ENCODE data around the gene HOXD1.

Gene HOXD1

DNA sequence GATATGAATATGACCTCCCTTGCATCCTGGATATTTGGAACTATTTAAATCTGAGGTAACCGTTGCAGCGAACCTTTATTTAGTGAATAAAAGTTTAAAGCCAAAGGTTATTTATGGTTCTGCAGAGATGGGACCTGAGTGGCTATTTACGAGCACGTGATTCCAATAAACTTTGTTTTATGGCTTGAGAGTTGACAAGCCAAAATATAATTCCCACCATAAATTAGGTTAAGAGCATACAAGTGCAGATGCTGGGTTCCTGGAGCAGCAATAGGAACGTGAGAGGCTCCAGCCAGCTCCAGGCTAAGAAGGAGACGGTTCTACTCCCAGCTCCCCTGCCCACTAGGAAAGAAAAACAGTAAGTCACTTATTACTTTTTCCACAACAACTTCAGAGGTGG lies 42.4 kb upstream of the HOXD1 start:
- no peaks in the 10 kb centered on the region for H4K20me1 ChIP-seq (ENCODE audit: low read depth, low read length)
- no peaks in the 10 kb centered on the region for H3K27me3 ChIP-seq (ENCODE audit: low read length)
- TF ChIP-seq, protein P1, sequence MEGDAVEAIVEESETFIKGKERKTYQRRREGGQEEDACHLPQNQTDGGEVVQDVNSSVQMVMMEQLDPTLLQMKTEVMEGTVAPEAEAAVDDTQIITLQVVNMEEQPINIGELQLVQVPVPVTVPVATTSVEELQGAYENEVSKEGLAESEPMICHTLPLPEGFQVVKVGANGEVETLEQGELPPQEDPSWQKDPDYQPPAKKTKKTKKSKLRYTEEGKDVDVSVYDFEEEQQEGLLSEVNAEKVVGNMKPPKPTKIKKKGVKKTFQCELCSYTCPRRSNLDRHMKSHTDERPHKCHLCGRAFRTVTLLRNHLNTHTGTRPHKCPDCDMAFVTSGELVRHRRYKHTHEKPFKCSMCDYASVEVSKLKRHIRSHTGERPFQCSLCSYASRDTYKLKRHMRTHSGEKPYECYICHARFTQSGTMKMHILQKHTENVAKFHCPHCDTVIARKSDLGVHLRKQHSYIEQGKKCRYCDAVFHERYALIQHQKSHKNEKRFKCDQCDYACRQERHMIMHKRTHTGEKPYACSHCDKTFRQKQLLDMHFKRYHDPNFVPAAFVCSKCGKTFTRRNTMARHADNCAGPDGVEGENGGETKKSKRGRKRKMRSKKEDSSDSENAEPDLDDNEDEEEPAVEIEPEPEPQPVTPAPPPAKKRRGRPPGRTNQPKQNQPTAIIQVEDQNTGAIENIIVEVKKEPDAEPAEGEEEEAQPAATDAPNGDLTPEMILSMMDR (IDR thresholded peaks at IDR 0.05; ENCODE audit: insufficient read depth, low read length, poor library complexity, severe bottlenecking), result no peak
- no peak for TF ChIP-seq EZH2phosphoT487 (conservative IDR thresholded peaks at IDR 0.05; ENCODE audit: low read length)

DNA sequence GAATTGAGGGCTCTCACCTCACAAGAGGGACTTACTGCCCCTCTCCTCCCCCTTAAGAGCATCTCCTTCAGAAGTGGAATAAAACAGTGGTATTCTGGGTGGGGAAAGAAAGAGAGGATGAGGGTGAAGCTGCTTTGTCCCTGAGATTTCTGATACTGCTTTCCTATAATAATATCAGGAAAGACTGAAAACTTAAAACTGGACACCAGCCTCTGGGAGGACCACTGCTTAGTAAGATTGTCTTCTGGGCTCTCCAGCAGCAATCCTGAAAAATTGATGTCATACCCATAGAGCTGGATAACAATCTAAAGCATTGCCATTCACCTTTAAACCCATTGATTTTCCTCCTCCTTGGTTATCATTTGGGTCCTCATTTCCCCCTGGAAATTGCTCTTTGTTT lies 41.8 kb upstream of the HOXD1 start:
- H3K9ac ChIP-seq (ENCODE audit: low read length), result no peak overlapping the region

More for the DNA sequence above, 42.4 kb upstream of the HOXD1 start:
- Histone ChIP-seq H3K36me3 (ENCODE audit: low read length) (no peaks in the 10 kb centered on the region), H3F3A (ENCODE audit: insufficient read depth) (no peaks in the 10 kb centered on the region), H3K9me2 (replicated peaks; ENCODE audit: insufficient read depth, low read length) (no peaks in the 10 kb centered on the region), H2AFZ (ENCODE audit: low read depth, low read length, severe bottlenecking) (no peak overlapping the region), H3K9ac (ENCODE audit: low read length) (no peak overlapping the region), H3K27ac (ENCODE audit: low read depth, low read length) (no peak overlapping the region), H3K4me2 (ENCODE audit: low read depth, low read length, poor library complexity, severe bottlenecking) (no peak overlapping the region), H3K4me3 (ENCODE audit: insufficient read depth, low read length, poor library complexity, severe bottlenecking) (no peak overlapping the region), H3K9me3 (ENCODE audit: insufficient read depth, low read length) (no peaks in the 10 kb centered on the region), H3K79me2 (ENCODE audit: insufficient read depth, low read length) (no peaks in the 10 kb centered on the region)

DNA sequence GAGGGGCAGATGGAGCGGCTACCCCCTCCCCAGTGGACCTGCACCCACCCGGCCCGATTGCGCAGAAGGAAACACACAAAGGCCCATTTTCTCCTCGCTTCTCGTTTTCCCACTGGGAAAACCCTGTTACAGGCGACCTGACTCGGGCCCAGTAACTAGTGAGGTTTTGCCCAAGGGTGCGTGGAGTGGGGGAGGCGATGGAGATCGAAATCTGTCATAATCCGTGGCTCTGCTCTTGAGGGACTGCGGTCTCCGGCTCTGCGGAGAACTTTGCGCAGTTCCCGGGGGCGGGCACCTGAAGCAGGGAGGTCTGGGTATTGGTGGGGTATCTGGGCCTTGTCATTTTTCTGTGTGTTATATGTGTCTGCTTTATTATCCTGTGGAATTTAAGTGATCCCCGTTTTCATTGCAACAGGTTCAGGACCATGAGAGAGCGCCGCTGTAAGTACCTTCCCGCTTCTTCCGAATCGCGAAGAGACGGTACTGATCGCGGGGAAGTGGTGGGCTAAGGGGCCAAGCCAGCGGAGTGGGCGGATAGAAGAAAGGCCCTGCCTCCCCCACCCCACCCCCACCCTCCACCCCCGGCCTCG lies 41.2 kb upstream of the HOXD1 start:
- H4K20me1 ChIP-seq (ENCODE audit: low read depth, low read length), result no peaks in the 10 kb centered on the region
- no peaks in the 10 kb centered on the region for H3K9me2 ChIP-seq (replicated peaks; ENCODE audit: insufficient read depth, low read length)
- TF ChIP-seq, protein P1 (IDR thresholded peaks at IDR 0.05; ENCODE audit: insufficient read depth, low read length, poor library complexity, severe bottlenecking), result no peak
- TF ChIP-seq EZH2phosphoT487 (conservative IDR thresholded peaks at IDR 0.05; ENCODE audit: low read length), result no peak
- no peaks in the 10 kb centered on the region for H3K36me3 ChIP-seq (ENCODE audit: low read length)
- H3K9me3 ChIP-seq (ENCODE audit: insufficient read depth, low read length), result no peaks in the 10 kb centered on the region
- H3K4me3 ChIP-seq (ENCODE audit: insufficient read depth, low read length, poor library complexity, severe bottlenecking), result no peak overlapping the region
- H3K4me2 ChIP-seq (ENCODE audit: low read depth, low read length, poor library complexity, severe bottlenecking), result no peak overlapping the region
- H3K9ac ChIP-seq (ENCODE audit: low read length), result no peak overlapping the region
- H3F3A ChIP-seq (ENCODE audit: insufficient read depth), result no peaks in the 10 kb centered on the region
- no peak overlapping the region for H3K27ac ChIP-seq (ENCODE audit: low read depth, low read length)
- no peaks in the 10 kb centered on the region for H3K79me2 ChIP-seq (ENCODE audit: insufficient read depth, low read length)
- no peak overlapping the region for H2AFZ ChIP-seq (ENCODE audit: low read depth, low read length, severe bottlenecking)
- H3K27me3 ChIP-seq (ENCODE audit: low read length), result no peaks in the 10 kb centered on the region

More for the DNA sequence above, 41.8 kb upstream of the HOXD1 start:
- no peaks in the 10 kb centered on the region for H3K36me3 ChIP-seq (ENCODE audit: low read length)
- no peak overlapping the region for H3K4me3 ChIP-seq (ENCODE audit: insufficient read depth, low read length, poor library complexity, severe bottlenecking)
- no peak overlapping the region for H3K4me2 ChIP-seq (ENCODE audit: low read depth, low read length, poor library complexity, severe bottlenecking)
- H3K27me3 ChIP-seq (ENCODE audit: low read length), result no peaks in the 10 kb centered on the region
- no peak overlapping the region for H2AFZ ChIP-seq (ENCODE audit: low read depth, low read length, severe bottlenecking)
- no peaks in the 10 kb centered on the region for H3F3A ChIP-seq (ENCODE audit: insufficient read depth)
- H4K20me1 ChIP-seq (ENCODE audit: low read depth, low read length), result no peaks in the 10 kb centered on the region
- no peaks in the 10 kb centered on the region for H3K9me3 ChIP-seq (ENCODE audit: insufficient read depth, low read length)
- no peak overlapping the region for H3K27ac ChIP-seq (ENCODE audit: low read depth, low read length)
- TF ChIP-seq, protein P1 (IDR thresholded peaks at IDR 0.05; ENCODE audit: insufficient read depth, low read length, poor library complexity, severe bottlenecking), result no peak
- no peak for TF ChIP-seq EZH2phosphoT487 (conservative IDR thresholded peaks at IDR 0.05; ENCODE audit: low read length)
- no peaks in the 10 kb centered on the region for H3K79me2 ChIP-seq (ENCODE audit: insufficient read depth, low read length)
- H3K9me2 ChIP-seq (replicated peaks; ENCODE audit: insufficient read depth, low read length), result no peaks in the 10 kb centered on the region

Measured in SU-DHL-6 (cell line).